T1000 (cell line): ENCODE data around the gene NPIPA8.
"Not testable (repeated sequence)": the region's sequence is repeated elsewhere in the genome, so short reads cannot be mapped to it uniquely, and the experiment has no call there.

Source experiments
- DNase-seq: peaks from one replicate; lab custom pipeline; 2025; ENCODE audit warnings: mixed read lengths; lab: John Stamatoyannopoulos, UW

Gene NPIPA8

GRCh38 chr16:18336636-18337035 lies at the start of gene NPIPA8:
Gene NPIPA8, minus strand, starts transcription at chr16:18336736. Its CDS starts 4,074 bp downstream, at chr16:18332662.
- not testable (repeated sequence) for DNase-seq

- not testable (repeated sequence) for DNase-seq
Measured at GRCh38 chr16:18385285-18385684, 48.7 kb upstream of the NPIPA8 start.

GRCh38 chr16:18384869-18385268 lies 48.3 kb upstream of the NPIPA8 start:
- not testable (repeated sequence) for DNase-seq

- DNase-seq, result not testable (repeated sequence)
Measured at GRCh38 chr16:18384098-18384636, 47.6 kb upstream of the NPIPA8 start.

GRCh38 chr16:18382696-18383095 lies 46.2 kb upstream of the NPIPA8 start:
- DNase-seq, result not testable (repeated sequence)

- not testable (repeated sequence) for DNase-seq
Measured at GRCh38 chr16:18347742-18348141, 11.2 kb upstream of the NPIPA8 start.

GRCh38 chr16:18346993-18347392 lies 10.5 kb upstream of the NPIPA8 start:
- DNase-seq, result not testable (repeated sequence)

- not testable (repeated sequence) for DNase-seq
Measured at GRCh38 chr16:18344634-18345033, 8.1 kb upstream of the NPIPA8 start.

GRCh38 chr16:18341986-18342385 lies 5.5 kb upstream of the NPIPA8 start:
- not testable (repeated sequence) for DNase-seq

GRCh38 chr16:18341417-18341960 lies 5.0 kb upstream of the NPIPA8 start:
- not testable (repeated sequence) for DNase-seq

GRCh38 chr16:18339210-18339609 lies 2.7 kb upstream of the NPIPA8 start:
- not testable (repeated sequence) for DNase-seq

GRCh38 chr16:18311811-18312210 lies 24.7 kb downstream of the NPIPA8 start:
- DNase-seq, result not testable (repeated sequence)

- not testable (repeated sequence) for DNase-seq
Measured at GRCh38 chr16:18309159-18309558, 27.4 kb downstream of the NPIPA8 start.

GRCh38 chr16:18307241-18307640 lies 29.3 kb downstream of the NPIPA8 start:
- DNase-seq, result not testable (repeated sequence)

- not testable (repeated sequence) for DNase-seq
Measured at GRCh38 chr16:18306066-18306465, 30.5 kb downstream of the NPIPA8 start.

GRCh38 chr16:18303059-18303706 lies 33.4 kb downstream of the NPIPA8 start:
- DNase-seq, result not testable (repeated sequence)

- not testable (repeated sequence) for DNase-seq
Measured at GRCh38 chr16:18297714-18298113, 38.8 kb downstream of the NPIPA8 start.

GRCh38 chr16:18296931-18297330 lies 39.6 kb downstream of the NPIPA8 start:
- DNase-seq, result not testable (repeated sequence)

- not testable (repeated sequence) for DNase-seq
Measured at GRCh38 chr16:18294371-18294770, 42.2 kb downstream of the NPIPA8 start.

- DNase-seq, result not testable (repeated sequence)
Measured at GRCh38 chr16:18293337-18293956, 43.1 kb downstream of the NPIPA8 start.

- DNase-seq, result not testable (repeated sequence)
Measured at GRCh38 chr16:18290959-18291358, 45.6 kb downstream of the NPIPA8 start.

GRCh38 chr16:18286342-18286741 lies 50.2 kb downstream of the NPIPA8 start:
- not testable (repeated sequence) for DNase-seq

- DNase-seq, result not testable (repeated sequence)
Measured at GRCh38 chr16:18280319-18280718, 56.2 kb downstream of the NPIPA8 start.
